Measurements from ENCODE around the gene TBL3. TPM values are rescaled to one million over a fixed set of nuclear protein-coding genes. Genes with fewer than 3 reads are reported as not detected.

Gene TBL3
- total and polyA plus RNA-seq, 9 of the 15 experiments (the other 6 are each of a cell fraction or from before 2014, with no cell fraction given), result 0.97 to 117 (median 24.5) TPM

GRCh38 chr16:1979271-1980029, 7.6 kb downstream of the TBL3 start (continued):
- TF ChIP-seq ZNF407 (IDR thresholded peaks at IDR 0.05; ENCODE audit: low read depth) (no peak), POLR2G (IDR thresholded peaks at IDR 0.05; ENCODE audit: low read depth, low read length) (peak; percentile 2; the same call in 1 of the 2 replicates), FIP1L1 (IDR thresholded peaks at IDR 0.05; ENCODE audit: low read depth, low read length, poor library complexity, severe bottlenecking) (peak; percentile 26)
